Measurements from ENCODE around the gene GRK4.

- no peak for TF ChIP-seq CTCF (IDR thresholded peaks at IDR 0.05; ENCODE audit: borderline replicate concordance, extremely low read depth, low read length, poor library complexity, severe bottlenecking)
- no peak for TF ChIP-seq EZH2 (IDR thresholded peaks at IDR 0.05; ENCODE audit: borderline replicate concordance, low read depth, low read length, severe bottlenecking)
Measured at GRCh38 chr4:3082925-3083515, 119.6 kb downstream of the GRK4 start.

Data from DND-41 (cell line).